WI38 (cell line): ENCODE measurements around the gene TMEM163.
A peak's percentile ranks its signal among the peaks of the same experiment; 100 is the strongest.

ENCODE experiments used
- H3K4me3 ChIP-seq: 2 replicates; pipeline ENCODE4 v1.5.1; 2011; ENCODE audit warnings: low read depth, mild to moderate bottlenecking, control low read depth, low read length
- TF ChIP-seq, protein P1 (sequence below): IDR thresholded peaks from 2 replicates; pipeline ENCODE4 v1.5.1; 2012; ENCODE audit warnings: low read depth, mild to moderate bottlenecking, control low read depth, low read length

TMEM163 gene

DNA sequence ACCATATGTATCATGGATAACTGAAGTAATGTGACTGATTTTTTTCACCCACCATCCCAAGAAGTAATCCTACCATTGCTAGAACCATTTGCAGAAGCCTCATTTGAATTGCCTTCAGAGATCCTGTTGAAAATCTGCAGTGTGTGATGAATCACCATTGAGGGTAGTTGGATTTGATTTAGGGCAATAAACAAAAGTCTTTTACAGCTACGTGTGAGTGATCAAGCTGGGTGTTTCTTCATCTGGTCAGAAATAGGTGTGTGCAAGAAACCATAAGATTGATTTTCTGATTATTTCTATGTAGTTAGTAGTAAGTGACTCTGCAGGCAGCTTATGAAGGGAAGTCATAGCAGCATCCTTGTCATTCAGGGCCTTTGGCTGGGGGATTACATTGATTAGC lies 305.4 kb downstream of the TMEM163 start:
- TF ChIP-seq, protein P1, sequence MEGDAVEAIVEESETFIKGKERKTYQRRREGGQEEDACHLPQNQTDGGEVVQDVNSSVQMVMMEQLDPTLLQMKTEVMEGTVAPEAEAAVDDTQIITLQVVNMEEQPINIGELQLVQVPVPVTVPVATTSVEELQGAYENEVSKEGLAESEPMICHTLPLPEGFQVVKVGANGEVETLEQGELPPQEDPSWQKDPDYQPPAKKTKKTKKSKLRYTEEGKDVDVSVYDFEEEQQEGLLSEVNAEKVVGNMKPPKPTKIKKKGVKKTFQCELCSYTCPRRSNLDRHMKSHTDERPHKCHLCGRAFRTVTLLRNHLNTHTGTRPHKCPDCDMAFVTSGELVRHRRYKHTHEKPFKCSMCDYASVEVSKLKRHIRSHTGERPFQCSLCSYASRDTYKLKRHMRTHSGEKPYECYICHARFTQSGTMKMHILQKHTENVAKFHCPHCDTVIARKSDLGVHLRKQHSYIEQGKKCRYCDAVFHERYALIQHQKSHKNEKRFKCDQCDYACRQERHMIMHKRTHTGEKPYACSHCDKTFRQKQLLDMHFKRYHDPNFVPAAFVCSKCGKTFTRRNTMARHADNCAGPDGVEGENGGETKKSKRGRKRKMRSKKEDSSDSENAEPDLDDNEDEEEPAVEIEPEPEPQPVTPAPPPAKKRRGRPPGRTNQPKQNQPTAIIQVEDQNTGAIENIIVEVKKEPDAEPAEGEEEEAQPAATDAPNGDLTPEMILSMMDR = no peak
- no peak overlapping the region for H3K4me3 ChIP-seq

DNA sequence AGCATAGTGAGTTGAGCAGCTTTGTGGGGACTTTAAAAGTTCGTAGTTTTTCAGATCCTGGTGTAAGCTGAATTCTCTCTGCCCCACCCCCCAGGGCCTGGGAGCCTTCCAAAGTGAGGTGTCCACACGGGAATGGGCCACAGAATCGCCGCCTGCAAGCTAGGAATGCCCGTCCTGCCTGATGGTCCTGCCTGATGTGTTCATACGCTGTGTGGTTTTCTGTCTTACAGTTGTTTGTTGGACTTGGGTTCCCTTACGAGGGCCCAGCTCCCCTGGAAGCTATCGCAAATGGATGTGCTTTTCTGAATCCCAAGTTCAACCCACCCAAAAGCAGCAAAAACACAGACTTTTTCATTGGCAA lies 306.2 kb downstream of the TMEM163 start:
- TF ChIP-seq, protein P1 = no peak
- no peak overlapping the region for H3K4me3 ChIP-seq

DNA sequence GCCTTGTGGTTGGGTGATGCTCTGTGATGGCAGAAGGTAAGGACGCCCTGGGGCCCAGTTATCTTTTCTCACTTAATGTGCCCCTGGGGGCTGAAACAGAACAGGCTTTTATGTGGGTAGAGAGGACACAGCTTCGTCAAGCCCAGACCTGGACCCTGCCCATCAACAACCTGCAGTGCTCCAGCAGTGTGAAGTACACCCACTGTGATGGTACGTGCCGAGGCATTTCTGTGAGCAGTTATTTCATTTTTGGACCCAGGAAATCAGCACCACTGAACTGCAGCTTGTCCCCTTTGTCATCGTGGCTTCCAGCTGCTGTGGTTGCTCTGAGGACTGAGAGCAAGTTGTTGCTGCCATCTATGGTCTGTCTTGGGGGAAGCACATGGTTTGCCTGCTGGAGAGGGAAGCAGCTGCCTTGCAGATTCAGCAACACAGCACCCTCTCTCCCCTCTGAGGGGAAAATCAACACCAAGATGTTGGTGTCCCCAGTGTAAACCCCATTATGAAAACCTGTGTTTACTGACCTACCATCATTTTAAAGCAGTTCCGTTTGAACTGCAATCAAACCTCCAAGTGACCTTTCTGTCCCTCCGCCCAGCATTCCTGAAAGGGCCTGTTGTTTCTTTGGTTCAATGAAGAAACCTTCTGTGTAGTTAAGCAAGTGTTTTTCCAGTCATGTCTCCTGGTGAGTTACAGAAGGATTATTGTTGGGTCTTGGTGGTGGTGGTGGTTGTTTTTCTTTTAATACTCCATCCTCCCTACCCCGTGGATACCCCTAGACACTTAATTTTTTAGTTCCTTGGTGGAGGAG lies 306.8 kb downstream of the TMEM163 start:
- TF ChIP-seq, protein P1 = peak; percentile 83
- no peak overlapping the region for H3K4me3 ChIP-seq

GRCh38 chr2:134411279-134411827 lies 307.4 kb downstream of the TMEM163 start:
- no peak overlapping the region for H3K4me3 ChIP-seq

GRCh38 chr2:134410831-134411231 lies 308.0 kb downstream of the TMEM163 start:
- H3K4me3 ChIP-seq = no peak overlapping the region

More at GRCh38 chr2:134411279-134411827, 307.4 kb downstream of the TMEM163 start:
- TF ChIP-seq, protein P1 = no peak

DNA sequence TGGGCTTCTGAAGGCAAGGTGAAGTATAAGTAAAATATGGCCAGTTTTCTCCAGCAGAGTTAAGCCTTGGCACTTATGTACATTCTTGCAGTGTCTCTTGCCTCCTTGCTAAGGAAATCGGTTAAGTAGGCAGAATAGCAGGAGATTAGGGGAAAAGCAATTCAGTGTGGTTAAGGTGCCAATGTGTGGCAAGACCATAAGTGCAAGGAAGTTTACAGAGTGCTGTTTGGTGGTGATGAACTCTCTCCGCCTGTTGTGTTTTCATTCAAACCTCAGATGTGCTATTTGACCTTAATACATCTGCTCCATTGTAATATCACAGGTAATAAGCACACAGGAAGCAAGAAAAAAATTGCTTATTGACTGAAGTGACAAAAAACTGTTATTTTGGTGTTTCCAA lies 308.8 kb downstream of the TMEM163 start:
- no peak overlapping the region for H3K4me3 ChIP-seq
- TF ChIP-seq, protein P1 = no peak

More at GRCh38 chr2:134410831-134411231, 308.0 kb downstream of the TMEM163 start:
- TF ChIP-seq, protein P1 = no peak

- TF ChIP-seq, protein P1 = no peak
- no peak overlapping the region for H3K4me3 ChIP-seq
These were observed 310.0 kb downstream of the TMEM163 start for GRCh38 chr2:134408791-134409190.
